Ovary (tissue), 3 donors: ENCODE data around the gene RPL27A.

Source experiments
- EP300 ChIP-seq: sonication (generic); formaldehyde crosslinking; IDR thresholded peaks from one replicate; pipeline ENCODE4 v1.6.1; 2017; ENCODE audit warnings: antibody characterized with exemption
- POLR2A ChIP-seq: fragments of 450-650 bp; IDR thresholded peaks from one replicate; pipeline ENCODE4 v1.6.1; 2017; ENCODE audit warnings: antibody characterized with exemption, mild to moderate bottlenecking, moderate library complexity
- TF ChIP-seq, protein P1 (sequence below), 3 donors: fragments of 450-650 bp in 2 of 3; fragments of 200-600 bp in 1 of 3; IDR thresholded peaks; one replicate each; pipeline versions ENCODE4 v1.5.1 to v1.8.0; 2016 to 2022; ENCODE audit warnings: antibody characterized with exemption in 3 of 3, mild to moderate bottlenecking in 1 of 3
- donor health status: DM: no; HTN: no; CAD: no.

DNA sequence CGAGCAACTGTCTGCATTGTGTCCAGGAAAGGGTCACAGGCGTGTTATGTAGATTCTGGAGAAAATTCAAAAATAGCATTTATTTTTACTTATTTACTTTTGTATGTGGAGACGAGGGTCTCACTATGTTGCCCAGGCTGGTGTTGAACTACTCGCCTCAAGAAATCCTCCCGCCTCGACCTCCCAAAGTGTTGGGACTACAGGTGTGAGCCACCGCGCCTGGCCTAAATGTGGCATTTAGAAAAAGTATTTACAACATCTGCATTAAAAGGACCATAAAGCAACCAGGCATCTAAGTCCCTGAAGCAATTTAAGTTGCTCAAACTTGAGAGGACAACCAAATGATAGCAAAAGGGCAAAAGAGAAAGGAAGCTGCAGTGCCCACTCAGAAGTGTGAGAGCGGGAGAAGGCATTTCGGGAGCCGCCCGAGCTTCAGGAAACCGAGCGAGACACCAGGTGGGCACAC, 722 bp upstream of the RPL27A start:
- TF ChIP-seq, protein P1, sequence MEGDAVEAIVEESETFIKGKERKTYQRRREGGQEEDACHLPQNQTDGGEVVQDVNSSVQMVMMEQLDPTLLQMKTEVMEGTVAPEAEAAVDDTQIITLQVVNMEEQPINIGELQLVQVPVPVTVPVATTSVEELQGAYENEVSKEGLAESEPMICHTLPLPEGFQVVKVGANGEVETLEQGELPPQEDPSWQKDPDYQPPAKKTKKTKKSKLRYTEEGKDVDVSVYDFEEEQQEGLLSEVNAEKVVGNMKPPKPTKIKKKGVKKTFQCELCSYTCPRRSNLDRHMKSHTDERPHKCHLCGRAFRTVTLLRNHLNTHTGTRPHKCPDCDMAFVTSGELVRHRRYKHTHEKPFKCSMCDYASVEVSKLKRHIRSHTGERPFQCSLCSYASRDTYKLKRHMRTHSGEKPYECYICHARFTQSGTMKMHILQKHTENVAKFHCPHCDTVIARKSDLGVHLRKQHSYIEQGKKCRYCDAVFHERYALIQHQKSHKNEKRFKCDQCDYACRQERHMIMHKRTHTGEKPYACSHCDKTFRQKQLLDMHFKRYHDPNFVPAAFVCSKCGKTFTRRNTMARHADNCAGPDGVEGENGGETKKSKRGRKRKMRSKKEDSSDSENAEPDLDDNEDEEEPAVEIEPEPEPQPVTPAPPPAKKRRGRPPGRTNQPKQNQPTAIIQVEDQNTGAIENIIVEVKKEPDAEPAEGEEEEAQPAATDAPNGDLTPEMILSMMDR (IDR thresholded peaks at IDR 0.05) = no peak
- TF ChIP-seq POLR2A (no peak), EP300 (no peak)
